ENCODE measurements around the gene NT5DC1. TPM values are rescaled to one million over a fixed set of nuclear protein-coding genes. Genes with fewer than 3 reads are reported as not detected.

NT5DC1 gene
- total RNA-seq, 1 donor from 2014 or later = 44.1 TPM

DNA sequence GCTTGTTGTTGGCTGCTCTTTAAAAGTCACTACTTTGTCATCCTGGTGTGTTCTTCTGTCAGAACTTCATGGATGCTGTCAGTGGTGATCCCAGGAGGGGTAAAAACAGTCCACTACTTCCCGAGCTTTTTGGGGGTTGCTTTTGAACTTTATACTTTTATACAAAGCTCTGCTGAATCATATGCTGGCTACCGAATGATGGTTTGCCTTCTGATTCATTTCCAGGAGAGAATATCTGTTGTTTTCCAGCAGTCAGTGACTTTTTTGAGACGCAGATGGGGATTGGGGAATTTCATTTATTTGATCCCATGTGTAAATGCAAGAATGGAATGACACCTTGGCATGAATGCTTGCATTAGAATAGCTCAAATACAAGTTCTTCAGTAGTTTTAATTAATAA is 58.0 kb downstream of the NT5DC1 start:
- no peaks in the 10 kb centered on the region for H3K27me3 Mint-ChIP-seq (ENCODE audit: low read depth)
- intact Hi-C loops (cut with micrococcal nuclease) = no loop called here
- H3K9me3 Mint-ChIP-seq = peaks cover 14% of the 10 kb centered on the region
- H3K36me3 Mint-ChIP-seq (ENCODE audit: low read depth) = peaks cover 14% of the 10 kb centered on the region
- DNase-seq (ENCODE audit: low spot score) = no peak
- no peak overlapping the region for H3K4me3 Mint-ChIP-seq (ENCODE audit: low read depth)
- H3K4me1 Mint-ChIP-seq (ENCODE audit: low read depth) = peaks cover 3% of the 10 kb centered on the region
- H3K27ac Mint-ChIP-seq = no peak overlapping the region

DNA sequence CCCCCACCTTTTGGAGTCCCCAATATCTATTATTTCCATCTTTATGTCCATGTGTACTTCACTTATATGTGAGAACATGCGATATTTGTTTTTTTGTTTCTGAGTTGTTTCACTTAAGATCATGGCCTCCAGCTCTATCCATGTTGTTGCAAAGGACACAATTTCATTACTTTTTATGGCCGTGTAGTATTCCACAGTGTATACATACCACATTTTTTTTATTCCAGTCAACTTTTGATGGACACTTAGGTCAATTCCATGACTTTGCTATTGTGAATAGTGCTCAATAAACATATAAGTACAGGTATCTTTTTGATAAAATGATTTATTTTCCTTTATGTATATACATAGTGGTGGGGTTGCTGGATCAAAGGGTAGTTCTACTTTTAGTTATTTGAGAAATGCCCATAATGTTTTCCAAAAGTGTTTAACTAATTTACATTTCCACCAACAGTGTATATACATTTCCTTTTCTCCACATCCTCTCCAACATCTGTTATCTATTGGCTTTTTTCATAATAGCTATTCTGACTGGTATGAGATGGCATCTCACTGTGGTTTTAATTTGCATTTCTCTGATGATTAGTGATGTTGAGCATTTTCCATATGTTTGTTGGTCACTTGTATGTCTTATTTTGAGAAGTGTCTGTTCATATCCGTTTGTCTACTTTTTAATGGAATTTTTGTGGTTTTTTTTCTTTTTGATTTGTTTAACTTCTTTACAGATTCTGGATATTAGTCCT is 59.3 kb downstream of the NT5DC1 start:
- H3K4me1 Mint-ChIP-seq (ENCODE audit: low read depth) = peaks cover 3% of the 10 kb centered on the region
- H3K36me3 Mint-ChIP-seq (ENCODE audit: low read depth) = peaks cover 18% of the 10 kb centered on the region
- DNase-seq (ENCODE audit: low spot score) = no peak
- H3K9me3 Mint-ChIP-seq = peaks cover 23% of the 10 kb centered on the region
- H3K27me3 Mint-ChIP-seq (ENCODE audit: low read depth) = no peaks in the 10 kb centered on the region
- no peak overlapping the region for H3K4me3 Mint-ChIP-seq (ENCODE audit: low read depth)
- intact Hi-C loops (cut with micrococcal nuclease) = no loop called here
- no peak overlapping the region for H3K27ac Mint-ChIP-seq

DNA sequence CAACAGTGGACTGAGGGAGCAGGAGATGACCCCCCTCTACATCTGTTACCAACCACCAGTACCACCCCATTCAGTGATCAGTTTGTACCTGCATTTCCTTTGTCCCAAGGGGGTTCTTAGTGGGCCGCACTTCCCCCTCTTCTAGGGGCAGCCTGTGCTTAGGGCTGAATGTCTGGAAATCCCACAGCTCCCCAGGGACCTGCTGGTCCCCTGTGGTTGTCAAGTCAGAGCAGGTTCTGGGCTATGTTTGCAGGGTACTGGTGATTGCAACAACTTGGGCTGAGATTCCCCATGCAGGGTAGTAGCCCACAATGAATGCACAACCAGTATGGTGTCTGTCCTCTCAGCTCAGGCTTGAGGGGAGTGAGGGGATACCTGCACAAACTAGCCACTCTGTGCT is 64.9 kb downstream of the NT5DC1 start:
- no peaks in the 10 kb centered on the region for H3K4me1 Mint-ChIP-seq (ENCODE audit: low read depth)

DNA sequence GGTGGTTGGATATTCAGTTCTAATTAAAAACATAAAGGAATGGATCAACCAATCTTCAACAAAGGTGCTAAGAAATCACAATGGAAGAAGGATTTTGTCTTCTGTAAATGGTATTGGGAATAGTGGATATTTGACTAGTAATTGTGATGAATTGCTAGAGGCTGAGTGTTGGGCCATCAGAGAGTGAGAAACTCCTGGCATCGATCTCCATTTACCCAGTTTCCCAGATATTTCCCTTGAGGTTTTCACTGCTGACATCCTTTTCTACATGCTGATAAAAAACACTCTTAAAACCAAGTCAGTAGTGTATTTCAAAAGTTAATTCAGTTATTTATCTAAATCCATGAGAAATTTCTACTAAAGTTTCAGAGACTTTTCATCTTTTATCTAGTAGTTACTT is 65.7 kb downstream of the NT5DC1 start:
- H3K27ac Mint-ChIP-seq = no peak overlapping the region
- no peaks in the 10 kb centered on the region for H3K27me3 Mint-ChIP-seq (ENCODE audit: low read depth)
- peaks cover 15% of the 10 kb centered on the region for H3K36me3 Mint-ChIP-seq (ENCODE audit: low read depth)
- intact Hi-C loops (cut with micrococcal nuclease) = no loop called here
- DNase-seq (ENCODE audit: low spot score) = no peak
- peaks cover 25% of the 10 kb centered on the region for H3K9me3 Mint-ChIP-seq
- no peak overlapping the region for H3K4me3 Mint-ChIP-seq (ENCODE audit: low read depth)
- no peaks in the 10 kb centered on the region for H3K4me1 Mint-ChIP-seq (ENCODE audit: low read depth)

More for the DNA sequence above, 64.9 kb downstream of the NT5DC1 start:
- peaks cover 16% of the 10 kb centered on the region for H3K36me3 Mint-ChIP-seq (ENCODE audit: low read depth)
- DNase-seq (ENCODE audit: low spot score) = no peak
- H3K27ac Mint-ChIP-seq = no peak overlapping the region
- intact Hi-C loops (cut with micrococcal nuclease) = no loop called here
- no peaks in the 10 kb centered on the region for H3K27me3 Mint-ChIP-seq (ENCODE audit: low read depth)
- H3K9me3 Mint-ChIP-seq = peaks cover 26% of the 10 kb centered on the region
- H3K4me3 Mint-ChIP-seq (ENCODE audit: low read depth) = no peak overlapping the region

DNA sequence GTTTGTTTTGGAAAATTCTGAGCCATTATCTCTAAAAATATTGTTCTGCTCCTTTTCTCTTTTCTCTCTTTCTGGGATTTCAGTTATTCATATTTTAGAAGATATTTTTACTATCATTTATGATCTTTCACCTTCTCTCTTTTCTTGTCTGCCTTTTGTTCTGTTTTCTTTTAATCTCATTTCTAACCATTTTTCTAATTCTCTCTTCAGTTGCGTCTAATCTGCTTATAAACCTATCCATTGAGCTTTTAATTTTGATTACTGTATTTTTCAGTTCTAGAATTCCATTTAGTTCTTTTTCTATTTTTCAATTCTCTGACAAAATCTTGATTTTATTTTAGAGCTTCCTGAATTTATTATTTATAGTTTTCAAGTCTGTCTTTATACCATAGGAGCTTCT is 67.5 kb downstream of the NT5DC1 start:
- intact Hi-C loops (cut with micrococcal nuclease) = no loop called here

DNA sequence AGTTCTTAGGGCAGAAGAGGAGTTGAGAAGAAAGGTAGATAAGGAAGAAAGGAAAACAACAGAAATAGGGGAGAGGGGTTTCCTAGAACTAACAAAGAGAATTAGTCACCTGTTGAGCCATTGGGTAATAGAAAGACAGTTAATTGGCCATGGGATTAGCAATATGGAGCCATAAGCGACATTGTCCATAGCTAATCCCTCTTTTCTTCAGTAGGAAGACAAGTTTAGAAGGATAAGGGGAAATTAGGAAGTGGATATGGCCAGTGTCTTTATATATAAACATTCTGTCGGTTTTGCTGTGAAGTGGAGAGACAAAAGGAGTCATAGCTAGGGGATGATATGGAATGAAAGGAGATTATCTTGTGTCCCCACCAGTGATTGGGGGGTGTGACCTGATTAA is 69.2 kb downstream of the NT5DC1 start:
- Mint-ChIP-seq H3K4me1 (ENCODE audit: low read depth) (no peaks in the 10 kb centered on the region), H3K36me3 (ENCODE audit: low read depth) (peaks cover 9% of the 10 kb centered on the region), H3K9me3 (peaks cover 13% of the 10 kb centered on the region), H3K27me3 (ENCODE audit: low read depth) (no peaks in the 10 kb centered on the region), H3K4me3 (ENCODE audit: low read depth) (no peak overlapping the region), H3K27ac (no peak overlapping the region)
- intact Hi-C loops (cut with micrococcal nuclease) = no loop called here
- DNase-seq (ENCODE audit: low spot score) = no peak

More for the DNA sequence above, 67.5 kb downstream of the NT5DC1 start:
- no peaks in the 10 kb centered on the region for H3K27me3 Mint-ChIP-seq (ENCODE audit: low read depth)
- no peak overlapping the region for H3K27ac Mint-ChIP-seq
- no peak overlapping the region for H3K4me3 Mint-ChIP-seq (ENCODE audit: low read depth)
- H3K36me3 Mint-ChIP-seq (ENCODE audit: low read depth) = peaks cover 10% of the 10 kb centered on the region
- peaks cover 22% of the 10 kb centered on the region for H3K9me3 Mint-ChIP-seq
- no peak for DNase-seq (ENCODE audit: low spot score)
- H3K4me1 Mint-ChIP-seq (ENCODE audit: low read depth) = no peaks in the 10 kb centered on the region

DNA sequence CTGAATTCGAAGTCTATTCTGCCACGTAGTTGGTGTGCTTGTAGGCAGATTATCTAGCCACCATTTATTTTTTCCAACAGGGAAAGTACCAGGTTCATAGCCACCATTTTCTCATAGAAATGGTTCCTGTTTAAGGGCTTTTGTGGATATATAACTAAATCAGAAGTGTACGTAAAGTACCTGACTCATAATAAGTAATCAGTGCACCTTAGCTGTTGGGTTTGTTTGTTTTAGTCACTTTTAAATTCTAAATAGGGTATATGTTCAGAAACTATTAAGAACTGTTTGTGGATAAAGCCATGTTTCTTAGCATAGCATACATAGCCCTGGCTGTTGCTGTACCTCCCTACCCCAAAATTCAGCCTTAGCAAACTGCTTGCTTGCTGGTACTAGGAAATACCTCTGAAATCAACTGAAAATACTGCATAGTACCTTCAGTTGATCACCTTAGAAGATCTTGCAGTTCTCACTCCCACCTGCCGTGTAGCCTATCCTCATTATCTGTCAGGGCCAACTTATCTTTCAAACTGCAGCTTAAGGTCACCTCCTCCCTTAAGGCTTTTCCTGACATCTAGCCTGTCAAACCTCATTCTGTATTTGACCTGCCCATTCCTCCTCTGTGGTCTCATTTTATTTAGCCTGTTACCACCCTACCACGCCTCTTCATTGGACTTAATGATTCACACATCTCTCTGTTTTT is 69.9 kb downstream of the NT5DC1 start:
- intact Hi-C loops (cut with micrococcal nuclease) = no loop called here
- Mint-ChIP-seq H3K4me1 (ENCODE audit: low read depth) (no peaks in the 10 kb centered on the region), H3K27me3 (ENCODE audit: low read depth) (no peaks in the 10 kb centered on the region), H3K9me3 (peaks cover 18% of the 10 kb centered on the region), H3K4me3 (ENCODE audit: low read depth) (no peak overlapping the region), H3K36me3 (ENCODE audit: low read depth) (peaks cover 15% of the 10 kb centered on the region), H3K27ac (no peak overlapping the region)
- DNase-seq (ENCODE audit: low spot score) = no peak

DNA sequence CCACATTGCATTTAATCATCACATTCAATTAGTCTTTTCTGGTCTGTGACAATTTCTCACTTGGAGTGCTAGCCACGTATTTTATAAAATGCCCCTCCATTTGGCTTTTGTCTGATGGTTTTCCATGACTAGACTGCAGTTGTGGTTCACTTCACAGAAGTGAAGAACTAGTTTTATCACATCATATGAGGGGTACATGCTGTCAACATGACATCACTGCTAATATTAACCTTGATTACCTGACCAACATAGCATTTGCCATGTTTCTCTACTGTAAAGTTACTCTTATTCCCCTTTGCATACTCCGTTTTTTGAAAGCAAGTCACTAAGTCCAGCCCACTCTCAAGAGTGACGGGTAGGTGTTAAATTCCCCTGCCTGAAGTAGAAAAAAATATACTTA is 73.3 kb downstream of the NT5DC1 start:
- no peak for DNase-seq (ENCODE audit: low spot score)
- no peaks in the 10 kb centered on the region for H3K27me3 Mint-ChIP-seq (ENCODE audit: low read depth)
- intact Hi-C loops (cut with micrococcal nuclease) = no loop called here
- H3K4me3 Mint-ChIP-seq (ENCODE audit: low read depth) = no peak overlapping the region
- H3K27ac Mint-ChIP-seq = no peak overlapping the region
- H3K4me1 Mint-ChIP-seq (ENCODE audit: low read depth) = no peaks in the 10 kb centered on the region
- peaks cover 12% of the 10 kb centered on the region for H3K36me3 Mint-ChIP-seq (ENCODE audit: low read depth)
- peaks cover 18% of the 10 kb centered on the region for H3K9me3 Mint-ChIP-seq

DNA sequence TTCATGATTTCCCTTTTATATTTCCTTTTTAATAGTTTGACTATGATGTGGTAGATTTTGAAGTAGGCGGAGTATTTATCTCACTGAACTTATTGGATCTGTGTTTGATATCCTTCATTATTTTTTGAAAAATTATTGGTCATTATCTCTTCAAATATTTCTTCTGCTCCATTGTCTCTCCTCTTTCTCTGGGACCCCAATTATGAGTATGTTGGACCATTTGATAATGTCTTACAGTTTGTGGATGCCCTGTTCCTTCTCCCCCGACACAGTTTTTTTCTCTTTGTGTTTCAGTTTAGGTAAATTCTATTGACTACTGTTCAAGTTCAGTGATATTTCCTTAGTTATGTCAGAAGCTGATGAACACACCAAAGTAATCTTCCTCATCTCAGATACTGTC is 74.7 kb downstream of the NT5DC1 start:
- Mint-ChIP-seq H3K4me3 (ENCODE audit: low read depth) (no peak overlapping the region), H3K27me3 (ENCODE audit: low read depth) (no peaks in the 10 kb centered on the region), H3K9me3 (peaks cover 18% of the 10 kb centered on the region), H3K36me3 (ENCODE audit: low read depth) (peaks cover 12% of the 10 kb centered on the region), H3K4me1 (ENCODE audit: low read depth) (no peaks in the 10 kb centered on the region), H3K27ac (no peak overlapping the region)
- intact Hi-C loops (cut with micrococcal nuclease) = no loop called here
- no peak for DNase-seq (ENCODE audit: low spot score)

DNA sequence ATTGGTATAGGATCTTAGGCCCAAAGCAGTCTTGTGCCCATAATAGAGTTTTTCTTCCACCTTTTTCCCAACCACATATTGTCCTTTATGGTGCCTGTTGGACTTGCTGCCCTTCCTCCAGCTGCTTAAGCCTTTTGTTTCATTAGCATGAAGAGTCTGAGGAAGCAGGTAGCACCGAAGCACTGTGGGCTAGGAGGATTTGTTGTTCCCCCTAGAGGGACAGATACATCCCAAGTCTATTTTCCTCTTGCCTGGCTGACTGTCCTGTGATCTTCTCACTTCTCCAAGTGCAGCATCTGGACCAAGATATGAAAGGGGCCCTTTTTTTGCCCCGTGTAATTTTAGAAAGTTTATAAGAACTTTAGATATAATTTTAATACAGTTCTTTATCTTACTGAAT is 75.9 kb downstream of the NT5DC1 start:
- H3K27ac Mint-ChIP-seq = no peak overlapping the region
- no peak overlapping the region for H3K4me3 Mint-ChIP-seq (ENCODE audit: low read depth)
- peaks cover 18% of the 10 kb centered on the region for H3K9me3 Mint-ChIP-seq
- peaks cover 12% of the 10 kb centered on the region for H3K36me3 Mint-ChIP-seq (ENCODE audit: low read depth)
- intact Hi-C loops (cut with micrococcal nuclease) = no loop called here
- H3K4me1 Mint-ChIP-seq (ENCODE audit: low read depth) = no peaks in the 10 kb centered on the region
- DNase-seq (ENCODE audit: low spot score) = no peak
- H3K27me3 Mint-ChIP-seq (ENCODE audit: low read depth) = no peaks in the 10 kb centered on the region

DNA sequence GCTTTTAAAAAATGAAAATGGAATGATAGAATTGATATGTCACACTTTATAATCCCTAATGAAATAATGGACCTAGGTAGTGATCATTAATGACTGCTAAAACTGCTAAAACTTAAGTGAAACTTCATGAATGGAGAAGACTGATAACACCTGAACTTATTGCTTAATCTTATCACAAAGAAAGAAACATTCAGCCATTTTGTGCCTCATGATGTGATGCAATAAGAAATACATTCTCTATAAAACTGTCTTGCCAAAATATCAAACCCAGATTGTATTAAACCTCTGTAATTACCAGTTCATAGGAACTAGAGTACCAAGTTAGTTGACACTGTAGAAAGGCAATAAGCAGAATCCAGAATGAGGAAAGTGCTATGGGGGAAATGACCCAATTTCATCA is 79.7 kb downstream of the NT5DC1 start:
- no peak overlapping the region for H3K4me3 Mint-ChIP-seq (ENCODE audit: low read depth)
- peaks cover 10% of the 10 kb centered on the region for H3K9me3 Mint-ChIP-seq
- no peaks in the 10 kb centered on the region for H3K4me1 Mint-ChIP-seq (ENCODE audit: low read depth)
- peaks cover 9% of the 10 kb centered on the region for H3K36me3 Mint-ChIP-seq (ENCODE audit: low read depth)
- no peaks in the 10 kb centered on the region for H3K27me3 Mint-ChIP-seq (ENCODE audit: low read depth)
- H3K27ac Mint-ChIP-seq = no peak overlapping the region
- intact Hi-C loops (cut with micrococcal nuclease) = no loop called here
- DNase-seq (ENCODE audit: low spot score) = no peak

DNA sequence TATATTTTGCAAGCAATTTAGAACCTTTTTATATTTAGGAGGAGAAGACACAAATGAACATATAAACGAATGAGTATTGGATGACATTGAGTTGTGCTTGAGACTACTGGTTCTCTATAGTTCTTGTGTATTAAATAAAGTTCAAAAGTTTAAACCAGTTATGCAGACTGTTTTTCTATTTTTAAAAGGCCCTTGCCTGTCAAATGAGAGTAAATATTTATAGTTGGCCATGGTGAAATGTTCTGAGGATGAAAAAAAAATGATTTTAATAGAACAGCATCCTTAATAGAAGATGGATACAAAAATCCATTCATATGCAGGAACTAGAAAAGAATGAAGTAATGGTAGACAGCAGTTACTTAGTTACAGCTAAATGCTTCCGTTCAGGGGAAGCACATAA is 88.8 kb downstream of the NT5DC1 start:
- Mint-ChIP-seq H3K9me3 (no peaks in the 10 kb centered on the region), H3K27ac (no peak overlapping the region), H3K4me1 (ENCODE audit: low read depth) (no peaks in the 10 kb centered on the region), H3K27me3 (ENCODE audit: low read depth) (no peaks in the 10 kb centered on the region), H3K4me3 (ENCODE audit: low read depth) (no peak overlapping the region), H3K36me3 (ENCODE audit: low read depth) (no peaks in the 10 kb centered on the region)
- DNase-seq (ENCODE audit: low spot score) = no peak
- intact Hi-C loops (cut with micrococcal nuclease) = no loop called here

DNA sequence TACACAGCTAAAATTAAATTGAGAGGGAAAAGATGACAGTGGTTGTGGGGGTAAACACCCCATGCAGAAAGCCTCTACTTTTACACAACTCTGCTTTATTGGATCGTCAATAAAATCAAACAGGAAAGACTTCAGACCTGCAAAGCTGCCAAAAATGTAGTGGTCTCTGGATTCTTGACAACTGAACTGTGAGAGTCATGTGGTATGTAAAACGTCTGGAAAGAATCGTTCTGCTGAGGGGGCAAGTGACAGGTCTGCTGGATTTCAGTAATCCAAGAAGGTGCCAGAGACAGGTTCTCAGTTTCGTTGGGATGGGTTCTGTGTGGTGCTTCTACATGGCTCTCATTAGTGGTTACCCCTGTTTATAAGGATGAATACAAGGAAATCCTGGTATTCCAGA is 89.9 kb downstream of the NT5DC1 start:
- Mint-ChIP-seq H3K4me3 (ENCODE audit: low read depth) (no peak overlapping the region), H3K27ac (no peak overlapping the region), H3K9me3 (no peaks in the 10 kb centered on the region), H3K36me3 (ENCODE audit: low read depth) (no peaks in the 10 kb centered on the region), H3K27me3 (ENCODE audit: low read depth) (no peaks in the 10 kb centered on the region), H3K4me1 (ENCODE audit: low read depth) (peaks cover under 1% of the 10 kb centered on the region)
- intact Hi-C loops (cut with micrococcal nuclease) = no loop called here
- no peak for DNase-seq (ENCODE audit: low spot score)
